ENCODE results near the gene CCL24.
"Not testable (repeated sequence)": the region's sequence is repeated elsewhere in the genome, so short reads cannot be mapped to it uniquely, and the experiment has no call there.

CCL24 gene

DNA sequence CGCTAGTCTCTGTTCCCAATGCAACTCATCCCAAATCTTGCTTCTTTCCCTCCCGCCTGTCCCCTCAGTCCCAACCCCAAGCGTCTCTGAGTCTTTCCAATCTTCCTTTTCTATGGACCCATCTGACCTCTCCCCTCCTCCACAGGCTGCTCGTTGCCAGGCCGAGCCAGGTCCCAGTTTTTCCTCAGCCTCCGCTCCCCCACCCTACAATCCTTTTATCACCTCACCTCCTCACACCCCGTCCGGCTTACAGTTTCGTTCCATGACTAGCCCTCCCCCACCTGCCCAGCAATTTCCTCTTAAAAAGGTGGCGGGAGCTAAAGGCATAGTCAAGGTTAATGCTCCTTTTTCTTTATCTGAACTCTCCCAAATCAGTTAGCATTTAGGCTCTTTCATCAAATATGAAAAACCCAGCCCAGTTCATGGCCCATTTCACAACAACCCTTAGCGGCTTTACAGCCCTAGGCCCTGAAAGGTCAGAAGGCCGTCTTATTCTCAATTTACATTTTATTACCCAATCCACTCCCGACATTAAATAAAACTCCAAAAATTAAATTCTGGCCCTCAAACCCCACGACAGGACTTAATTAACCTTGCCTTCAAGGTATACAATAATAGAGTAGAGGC lies 32.8 kb downstream of the CCL24 start:
- not testable (repeated sequence) for DNase-seq (ENCODE audit: low read depth in 2 of 2)

DNA sequence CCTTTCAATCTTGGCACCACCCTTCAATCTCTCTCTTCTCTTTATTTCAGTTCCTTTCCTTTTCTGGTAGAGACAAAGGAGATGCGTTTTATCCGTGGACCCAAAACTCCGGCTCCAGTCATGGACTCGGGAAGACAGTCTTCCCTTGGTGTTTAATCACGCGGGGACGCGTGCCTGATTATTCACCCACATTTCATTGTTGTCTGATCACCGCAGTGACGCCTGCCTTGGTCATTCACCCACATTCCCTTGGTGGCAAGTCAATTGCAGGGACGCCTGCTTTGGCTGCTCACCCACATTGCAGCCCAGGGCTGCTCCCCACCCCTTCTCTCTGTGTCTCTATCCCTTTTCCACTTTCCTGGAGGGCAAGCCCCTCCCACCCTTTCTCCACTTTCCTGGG lies 34.1 kb downstream of the CCL24 start:
- not testable (repeated sequence) for DNase-seq (ENCODE audit: low read depth in 2 of 2)

DNA sequence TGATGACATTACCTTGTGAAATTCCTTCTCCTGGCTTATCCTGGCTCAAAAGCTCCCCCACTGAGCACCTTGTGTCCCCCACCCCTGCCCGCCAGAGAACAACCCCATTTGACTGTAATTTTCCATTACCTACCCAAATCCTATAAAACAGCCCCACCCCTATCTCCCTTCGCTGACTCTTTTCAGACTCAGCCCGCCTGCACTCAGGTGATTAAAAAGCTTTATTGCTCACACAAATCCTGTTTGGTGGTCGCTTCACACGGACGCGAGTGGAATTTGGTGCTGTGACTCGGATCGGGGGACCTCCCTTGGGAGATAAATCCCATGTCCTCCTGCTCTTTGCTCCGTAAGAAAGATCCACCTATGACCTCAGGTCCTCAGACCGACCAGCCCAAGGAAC lies 34.6 kb downstream of the CCL24 start:
- not testable (repeated sequence) for DNase-seq (ENCODE audit: low read depth in 2 of 2)

DNA sequence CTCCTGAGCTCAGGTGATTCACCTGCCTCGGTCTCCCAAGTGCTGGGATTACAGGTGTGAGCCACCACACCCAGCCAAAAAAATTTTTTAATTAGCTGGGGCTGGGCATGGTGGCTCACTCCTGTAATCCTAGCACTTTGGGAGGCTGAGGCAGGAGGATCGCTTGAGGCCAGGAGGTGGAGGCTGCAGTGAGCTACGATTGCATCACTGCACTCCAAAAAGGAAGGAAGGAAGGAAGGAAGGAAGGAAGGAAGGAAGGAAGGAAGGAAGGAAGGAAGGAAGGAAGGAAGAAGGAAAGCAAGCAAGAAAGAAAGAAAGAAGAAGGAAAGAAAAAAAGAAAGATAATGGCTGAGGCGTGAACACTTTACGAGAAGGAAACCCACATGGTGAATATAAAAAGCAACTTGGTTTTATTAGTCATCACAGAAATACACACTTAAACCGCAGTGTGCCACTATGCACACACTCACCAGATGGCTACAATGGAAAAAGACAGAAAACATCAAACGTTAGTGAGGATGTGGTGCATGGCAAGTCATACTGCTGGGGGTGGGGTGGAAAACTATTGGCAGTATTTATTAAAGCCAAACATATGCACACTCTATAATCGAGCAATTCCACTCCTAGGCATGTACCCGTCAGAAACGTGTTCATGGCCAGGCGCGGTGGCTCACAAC lies 37.2 kb downstream of the CCL24 start:
- peak; percentile 17 to 45 for DNase-seq (ENCODE audit: low read depth in 2 of 2)

DNA sequence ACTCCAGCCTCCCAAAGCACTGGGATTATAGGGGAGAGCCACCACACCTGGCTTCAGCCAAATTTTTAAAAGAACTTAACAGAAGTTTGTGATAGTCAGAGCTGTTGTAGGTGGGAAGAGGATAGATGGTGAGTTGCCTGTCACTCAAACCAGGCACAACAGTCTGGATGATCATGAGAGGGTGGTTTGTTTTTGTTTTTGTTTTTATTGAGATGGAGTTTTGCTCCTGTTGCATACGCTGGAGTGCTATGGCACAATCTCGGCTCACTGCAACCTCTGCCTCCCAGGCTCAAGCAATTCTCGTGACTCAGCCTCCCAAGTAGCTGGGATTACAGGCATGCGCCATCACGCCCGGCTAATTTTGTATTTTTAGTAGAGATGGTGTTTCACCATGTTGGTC lies 39.6 kb downstream of the CCL24 start:
- not testable (repeated sequence) for DNase-seq (ENCODE audit: low read depth in 2 of 2)

DNA sequence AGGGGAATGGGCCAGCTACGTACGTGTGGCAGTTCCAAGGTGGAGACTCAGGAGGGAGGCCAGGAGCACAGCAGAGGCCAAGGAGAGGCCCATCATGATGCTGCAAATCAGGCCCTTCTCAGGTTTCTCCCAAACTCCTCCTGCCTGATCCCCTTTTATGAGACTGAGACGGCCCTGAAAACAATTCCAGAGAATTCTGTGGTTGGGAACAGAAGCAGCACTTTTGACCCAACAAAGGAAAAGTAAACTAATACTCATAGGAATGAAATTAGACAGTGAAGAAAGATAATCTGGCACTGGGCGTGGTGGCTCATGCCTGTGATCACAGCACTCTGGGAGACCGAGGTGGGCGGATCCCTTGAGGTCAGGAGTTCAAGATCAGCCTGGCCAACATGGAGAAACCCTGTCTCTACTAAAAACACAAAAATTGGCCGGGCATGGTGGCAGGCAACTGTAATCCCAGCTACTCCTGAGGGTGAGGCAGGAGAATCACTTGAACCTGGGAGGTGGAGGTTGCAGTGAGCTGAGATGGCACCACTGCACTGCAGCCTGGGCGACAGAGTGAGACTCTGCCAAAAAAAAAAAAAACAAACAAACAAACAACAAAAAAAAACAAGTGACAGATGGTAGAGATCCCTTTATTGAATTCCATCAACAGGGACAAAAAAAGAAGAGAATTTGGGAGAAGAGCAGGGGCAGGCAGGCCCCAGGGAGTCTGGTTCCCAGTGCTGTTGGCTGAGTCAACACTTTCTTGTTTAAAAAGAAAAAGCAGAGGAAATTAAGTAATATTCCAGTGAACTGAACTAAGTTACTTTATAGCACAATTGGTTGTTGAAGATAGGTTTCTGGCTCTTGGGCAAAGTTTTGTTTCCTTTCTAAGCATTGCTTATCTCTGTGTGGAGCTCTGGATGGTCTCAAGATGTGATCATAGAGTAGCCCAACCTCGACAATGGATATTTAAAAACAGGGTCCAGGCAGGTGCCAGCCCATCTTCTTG lies 41.2 kb downstream of the CCL24 start, which contains the start of gene CCL26:
Gene CCL26 (minus strand): TSS at position 131 of the 997 bp plus-strand sequence. CDS start 35 bp downstream, at position 96.
- DNase-seq (ENCODE audit: low read depth in 2 of 2) = no peak

DNA sequence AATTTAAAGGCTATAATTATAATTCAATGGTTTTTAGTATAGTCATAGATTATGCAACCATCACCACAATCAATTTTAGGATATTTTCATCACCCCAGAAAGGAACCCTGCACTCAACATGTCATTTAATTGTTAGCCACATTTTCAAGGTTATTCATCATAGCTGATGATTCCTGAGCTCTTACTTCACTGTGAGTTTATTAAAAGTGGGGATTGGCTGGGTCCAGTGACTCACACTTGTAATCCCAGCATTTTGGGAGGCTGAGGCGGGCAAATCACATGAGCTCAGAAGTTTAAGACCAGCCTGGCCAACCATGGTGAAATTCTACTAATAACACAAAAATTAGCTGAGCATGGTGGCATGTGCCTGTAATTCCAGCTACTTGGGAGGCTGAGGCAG lies 42.4 kb downstream of the CCL24 start:
- no peak for DNase-seq (ENCODE audit: low read depth in 2 of 2)

DNA sequence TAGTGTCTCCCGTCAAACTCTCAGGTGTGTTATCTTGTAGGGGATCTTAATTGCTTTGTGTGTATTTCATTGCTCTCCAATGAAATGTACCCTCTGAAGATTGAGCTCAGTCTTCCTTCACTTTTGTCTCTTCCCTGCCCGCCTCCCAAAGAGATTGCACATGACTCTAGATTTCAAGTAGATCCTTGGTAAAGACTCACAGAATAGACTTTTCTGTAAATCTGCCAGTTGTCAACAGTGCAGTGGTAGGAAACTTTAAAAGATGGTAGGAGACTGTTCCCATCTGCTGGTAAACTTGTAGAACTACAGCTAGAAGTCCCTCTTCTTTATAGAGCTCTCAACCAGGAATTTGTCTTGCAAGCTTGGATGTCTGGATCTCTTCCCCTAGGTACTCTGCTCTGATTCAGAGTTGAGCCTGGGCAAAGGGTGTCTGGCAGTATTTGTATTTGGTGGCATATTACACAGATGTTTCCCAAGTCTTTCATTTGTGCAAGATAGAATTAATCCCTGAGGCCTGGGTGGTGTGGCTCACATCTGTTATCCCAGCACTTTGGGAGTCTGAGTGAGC lies 51.2 kb downstream of the CCL24 start:
- DNase-seq (ENCODE audit: low read depth in 2 of 2) = no peak

DNA sequence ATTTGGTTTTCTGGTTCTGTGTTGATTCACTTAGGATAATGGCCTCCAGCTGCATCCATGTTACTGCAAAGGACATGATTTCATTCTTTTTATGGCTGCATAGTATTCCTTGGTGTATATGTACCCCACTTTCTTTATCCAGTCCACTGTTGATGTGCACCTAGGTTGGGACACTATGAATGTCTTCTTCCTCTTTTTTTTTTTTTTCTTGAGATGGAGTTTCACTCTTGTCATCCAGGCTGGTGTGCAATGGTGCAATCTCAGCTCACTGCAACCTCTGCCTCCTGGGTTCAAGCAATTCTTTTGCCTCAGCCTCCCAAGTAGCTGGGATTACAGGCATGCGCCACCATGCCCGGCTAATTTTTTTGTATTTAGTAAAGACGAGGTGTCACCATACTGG lies 51.8 kb downstream of the CCL24 start:
- DNase-seq (ENCODE audit: low read depth in 2 of 2) = not testable (repeated sequence)

Measured in stimulated activated CD4-positive, alpha-beta T cell treated with anti-CD3 and anti-CD28 coated beads, Interleukin-1b, Interleukin-23, amount 100 ng/mL, for 4 hours (primary cell).